ENCODE data around the gene TXNRD1. TPM values are rescaled to one million over a fixed set of nuclear protein-coding genes. Genes with fewer than 3 reads are reported as not detected.
"Not testable (repeated sequence)": the region's sequence is repeated elsewhere in the genome, so short reads cannot be mapped to it uniquely, and the experiment has no call there.

TXNRD1 gene
- polyA plus RNA-seq, 1 donor = 39.2 TPM

DNA sequence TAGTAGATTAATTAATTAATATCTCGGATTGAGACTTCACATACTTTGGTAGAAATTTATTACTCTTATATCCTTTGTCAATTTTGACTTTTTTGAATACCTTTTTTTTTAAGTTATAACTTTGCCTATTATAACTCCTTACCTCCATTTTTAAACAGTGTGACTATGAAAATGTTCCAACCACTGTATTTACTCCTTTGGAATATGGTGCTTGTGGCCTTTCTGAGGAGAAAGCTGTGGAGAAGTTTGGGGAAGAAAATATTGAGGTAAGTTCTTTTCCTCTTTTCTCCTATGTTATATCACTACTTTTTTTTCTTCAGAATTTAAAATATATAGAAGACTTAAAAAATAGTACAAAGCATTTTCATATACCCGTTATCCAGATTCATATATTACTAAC lies 115.8 kb downstream of the TXNRD1 start:
- DNase-seq = no peak

DNA sequence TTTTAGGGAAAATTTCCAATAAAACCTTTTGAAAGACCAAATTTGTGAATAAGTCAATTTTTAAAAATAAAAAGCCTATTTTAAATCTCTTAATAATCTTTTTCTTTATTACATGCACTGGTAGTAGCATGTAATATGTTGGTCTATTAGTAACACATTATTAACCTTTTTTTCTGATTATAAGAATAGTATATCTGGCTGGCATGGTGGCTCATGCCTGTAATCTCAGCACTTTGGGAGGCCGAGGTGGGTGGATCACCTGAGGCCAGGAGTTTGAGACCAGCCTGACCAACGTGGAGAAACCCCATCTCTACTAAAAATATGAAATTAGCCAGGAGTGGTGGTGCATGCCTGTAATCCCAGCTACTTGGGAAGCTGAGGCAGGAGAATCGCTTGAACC lies 116.7 kb downstream of the TXNRD1 start:
- DNase-seq = not testable (repeated sequence)

DNA sequence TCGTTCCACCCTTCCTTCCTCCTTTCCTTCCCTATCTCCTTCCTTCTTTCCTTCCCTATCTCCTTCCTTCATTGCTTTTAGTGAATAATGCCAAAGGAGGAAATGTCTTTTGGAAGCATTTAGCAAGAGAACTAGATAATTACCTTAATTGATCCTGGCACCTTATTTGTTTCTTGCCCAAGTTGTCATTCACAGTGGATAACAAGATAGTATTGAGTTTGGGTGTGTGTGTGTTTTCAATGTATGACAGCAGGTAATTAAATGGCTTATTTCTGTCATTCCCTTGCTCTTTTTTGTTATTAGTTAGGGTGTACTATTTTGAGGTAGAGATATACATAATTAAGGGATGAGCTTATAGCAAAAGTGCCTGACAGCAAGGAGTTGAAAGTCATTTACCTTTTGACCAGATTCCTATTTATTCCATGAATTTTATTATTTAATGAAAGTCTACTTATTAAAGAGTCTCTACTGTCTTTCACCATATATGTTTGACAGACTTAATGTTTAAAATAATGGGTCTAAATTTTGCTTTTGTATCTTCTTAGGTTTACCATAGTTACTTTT lies 118.2 kb downstream of the TXNRD1 start:
- no peak for DNase-seq

DNA sequence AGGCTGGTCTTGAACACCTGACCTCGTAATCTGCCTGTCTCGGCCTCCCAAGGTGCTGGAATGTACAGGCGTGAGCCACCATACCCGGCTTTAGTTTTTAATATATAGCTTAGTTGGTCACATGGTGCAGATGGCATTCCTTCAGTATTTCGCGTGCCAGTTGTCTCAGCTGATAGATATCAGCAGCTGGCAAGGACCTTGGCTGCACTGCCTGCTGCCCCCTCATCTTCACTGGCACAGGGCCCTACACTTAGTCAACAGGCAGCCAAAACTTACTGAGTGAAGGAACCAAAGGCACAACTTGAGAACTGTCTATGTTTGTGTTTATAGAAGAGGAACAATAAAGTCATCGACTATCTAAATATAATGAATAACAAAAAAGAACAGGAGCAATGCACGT lies 119.0 kb downstream of the TXNRD1 start:
- no peak for DNase-seq

DNA sequence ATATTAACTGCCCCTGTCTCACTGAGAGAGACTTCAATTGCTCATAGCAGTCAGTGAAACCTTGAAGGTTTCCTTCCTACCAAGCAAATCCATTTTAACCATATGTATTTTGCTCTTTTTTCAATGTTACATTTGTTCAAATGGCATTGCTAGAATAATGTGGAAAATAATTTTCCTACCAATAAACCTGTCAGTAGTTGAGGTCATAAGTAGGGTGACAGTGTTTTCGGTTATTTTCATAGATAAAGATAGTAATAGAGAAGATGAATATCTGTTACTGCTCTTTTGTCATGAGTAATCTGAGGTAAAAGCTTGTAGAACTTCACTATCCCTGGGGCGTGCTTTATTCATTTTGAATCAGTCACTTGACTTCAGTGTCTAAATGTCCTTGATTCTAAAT lies 120.5 kb downstream of the TXNRD1 start:
- no peak for DNase-seq

DNA sequence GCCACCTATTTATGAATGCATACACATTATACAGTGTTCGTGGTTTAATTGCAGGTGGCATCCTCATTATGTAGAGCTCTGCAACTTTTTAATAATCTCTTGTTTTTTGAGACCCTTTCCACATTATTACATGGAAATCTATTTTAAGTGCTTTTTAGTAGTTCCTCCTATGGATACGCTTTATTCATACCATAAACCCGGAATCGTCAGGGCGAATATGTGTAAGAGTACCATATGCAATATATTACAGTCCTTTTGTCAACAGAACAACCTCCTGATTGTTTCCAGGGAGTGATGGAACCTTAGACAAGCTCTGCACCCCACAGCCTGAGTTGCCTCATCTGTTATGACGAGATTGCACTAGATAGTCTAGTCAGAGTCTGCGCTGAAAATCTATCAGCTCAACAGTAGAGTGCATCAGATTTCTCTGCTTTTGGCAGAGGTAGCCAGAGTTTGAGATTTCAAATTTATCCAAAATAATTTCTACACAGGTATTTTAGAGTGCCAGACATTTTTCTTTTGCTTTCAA lies 121.5 kb downstream of the TXNRD1 start:
- no peak for DNase-seq

DNA sequence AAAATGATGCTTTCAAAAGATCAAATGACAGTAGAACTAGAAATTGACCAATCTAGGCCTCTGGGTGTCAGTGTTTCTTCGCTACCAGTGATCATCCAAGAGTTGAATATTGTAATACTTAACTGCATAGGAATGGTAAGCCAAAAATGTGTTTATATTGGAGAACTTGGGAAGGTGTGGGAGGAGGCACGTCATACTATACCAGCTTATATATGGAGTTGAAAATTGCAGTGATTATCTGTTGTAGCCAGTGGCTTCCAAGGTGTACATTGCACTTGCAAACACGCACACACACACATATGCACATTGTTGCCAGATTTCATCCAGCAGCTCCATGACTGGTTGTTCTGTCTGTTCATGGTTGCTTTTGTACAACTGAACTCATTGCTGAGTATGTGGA lies 124.1 kb downstream of the TXNRD1 start:
- no peak for DNase-seq

DNA sequence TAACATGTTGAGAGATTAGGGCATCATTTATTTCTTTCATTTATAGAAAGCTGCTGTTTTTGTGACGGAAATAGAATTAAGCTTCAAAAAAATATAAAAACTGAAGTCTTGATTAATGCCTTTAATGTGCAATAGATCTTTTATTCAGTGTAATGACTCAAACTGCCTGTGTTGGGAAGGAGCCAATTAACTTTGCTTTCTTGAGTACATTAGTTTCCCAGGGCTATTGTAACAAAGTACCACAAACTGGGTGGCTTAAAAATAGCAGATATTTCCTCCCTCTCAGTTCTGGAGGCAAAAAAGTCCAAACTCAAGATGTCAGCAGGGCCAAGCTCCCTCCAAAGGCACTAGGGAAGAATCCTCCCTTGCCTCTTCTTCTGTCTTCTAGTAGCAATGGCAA lies 124.6 kb downstream of the TXNRD1 start:
- no peak for DNase-seq

DNA sequence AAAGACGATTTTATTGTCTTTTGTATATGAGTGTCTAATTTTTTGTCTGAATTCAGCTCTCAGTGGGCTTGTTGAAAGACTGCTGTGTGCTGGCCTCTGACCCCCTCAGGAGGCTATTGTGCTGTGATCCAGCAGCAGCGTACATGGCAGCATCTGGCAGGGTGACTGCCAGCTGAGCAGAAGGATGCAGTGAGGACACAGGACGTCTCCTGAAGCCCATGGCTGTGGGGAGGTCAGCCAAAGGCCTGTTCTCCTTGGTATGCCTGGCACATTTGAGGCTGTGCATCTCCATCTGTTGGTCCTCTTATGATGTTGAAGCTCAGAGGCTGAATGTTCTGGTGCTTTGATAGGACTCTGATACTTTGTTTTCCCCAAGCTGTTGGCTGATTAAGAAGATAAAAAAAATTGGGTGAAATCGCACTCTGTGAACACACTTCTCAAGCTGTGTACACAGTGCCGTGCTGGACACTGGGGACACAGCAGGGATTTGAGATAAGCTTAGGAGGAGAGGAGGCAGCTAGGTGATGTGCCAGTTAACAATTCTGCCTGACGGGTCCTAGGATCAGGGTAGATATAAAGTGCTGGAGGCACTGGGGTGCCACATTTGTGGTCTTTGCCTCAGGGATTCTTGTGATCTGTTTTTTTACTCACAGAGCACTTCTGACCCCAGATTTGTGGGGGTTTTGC lies 125.5 kb downstream of the TXNRD1 start:
- DNase-seq = no peak

DNA sequence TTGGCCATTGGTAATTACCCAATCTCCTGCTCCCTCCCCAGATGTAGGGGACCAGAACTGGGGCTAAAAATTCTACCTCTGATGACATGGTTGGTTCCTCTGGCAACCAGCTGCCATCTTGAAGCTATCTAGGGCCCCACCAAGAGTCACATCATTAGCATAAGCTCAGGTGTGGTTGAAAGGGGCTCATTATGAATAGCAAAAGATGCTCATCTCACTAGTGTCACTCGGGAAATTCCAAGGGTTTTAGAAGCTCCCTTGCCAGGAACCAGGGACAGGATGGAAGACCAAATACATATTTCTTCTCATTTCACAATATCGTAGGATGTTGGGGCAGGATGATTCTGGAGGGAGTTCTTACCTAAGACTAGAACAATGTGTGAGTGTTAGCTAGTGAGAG lies 126.6 kb downstream of the TXNRD1 start:
- no peak for DNase-seq

DNA sequence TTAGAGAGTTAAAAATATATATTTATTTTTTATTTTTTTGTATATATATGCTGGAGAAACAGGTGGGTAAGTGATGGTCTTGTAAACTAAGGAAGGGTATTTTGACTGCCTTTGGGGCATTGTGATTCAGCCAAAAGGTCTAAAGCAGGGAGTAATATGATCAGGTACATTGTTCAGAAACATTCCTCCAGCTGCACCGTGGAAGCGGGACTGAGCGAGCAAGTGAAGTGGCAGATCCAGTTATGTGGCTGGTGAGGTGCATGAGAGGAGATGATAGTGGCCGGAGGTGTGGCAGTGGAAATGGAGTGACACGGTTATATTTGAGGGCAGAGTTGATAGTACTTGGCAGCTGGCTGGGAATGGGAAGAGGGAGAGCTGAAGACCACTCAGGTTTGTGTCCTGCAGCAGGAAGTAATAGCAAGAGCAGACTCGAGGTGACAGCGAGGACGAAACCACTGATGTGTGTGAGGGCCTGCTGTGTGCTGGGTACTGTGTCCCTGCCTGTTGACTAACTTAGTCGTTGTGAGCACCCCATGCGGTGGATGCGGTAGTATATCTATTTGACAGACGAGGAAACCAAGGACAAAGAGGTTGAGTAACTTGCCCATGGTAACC lies 127.2 kb downstream of the TXNRD1 start:
- DNase-seq = no peak

DNA sequence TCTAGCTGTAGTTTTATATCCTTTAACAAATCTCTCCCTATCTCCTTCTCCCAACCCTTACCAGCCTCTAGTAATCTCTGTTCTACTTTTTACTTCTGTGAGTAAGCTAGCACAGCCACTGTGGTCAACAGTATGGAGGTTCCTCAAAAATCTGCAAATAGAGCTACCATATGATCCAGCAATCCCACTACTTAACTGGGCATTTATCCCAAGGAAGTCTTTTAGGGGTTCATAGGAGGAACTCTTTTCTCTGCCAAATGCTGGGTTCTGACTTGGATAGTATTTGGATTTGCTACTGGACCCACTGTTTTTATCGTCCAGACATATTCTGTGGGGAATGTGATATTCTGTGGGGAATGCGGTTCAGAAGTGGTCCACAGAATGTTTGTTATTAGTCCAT lies 129.1 kb downstream of the TXNRD1 start:
- DNase-seq = no peak

DNA sequence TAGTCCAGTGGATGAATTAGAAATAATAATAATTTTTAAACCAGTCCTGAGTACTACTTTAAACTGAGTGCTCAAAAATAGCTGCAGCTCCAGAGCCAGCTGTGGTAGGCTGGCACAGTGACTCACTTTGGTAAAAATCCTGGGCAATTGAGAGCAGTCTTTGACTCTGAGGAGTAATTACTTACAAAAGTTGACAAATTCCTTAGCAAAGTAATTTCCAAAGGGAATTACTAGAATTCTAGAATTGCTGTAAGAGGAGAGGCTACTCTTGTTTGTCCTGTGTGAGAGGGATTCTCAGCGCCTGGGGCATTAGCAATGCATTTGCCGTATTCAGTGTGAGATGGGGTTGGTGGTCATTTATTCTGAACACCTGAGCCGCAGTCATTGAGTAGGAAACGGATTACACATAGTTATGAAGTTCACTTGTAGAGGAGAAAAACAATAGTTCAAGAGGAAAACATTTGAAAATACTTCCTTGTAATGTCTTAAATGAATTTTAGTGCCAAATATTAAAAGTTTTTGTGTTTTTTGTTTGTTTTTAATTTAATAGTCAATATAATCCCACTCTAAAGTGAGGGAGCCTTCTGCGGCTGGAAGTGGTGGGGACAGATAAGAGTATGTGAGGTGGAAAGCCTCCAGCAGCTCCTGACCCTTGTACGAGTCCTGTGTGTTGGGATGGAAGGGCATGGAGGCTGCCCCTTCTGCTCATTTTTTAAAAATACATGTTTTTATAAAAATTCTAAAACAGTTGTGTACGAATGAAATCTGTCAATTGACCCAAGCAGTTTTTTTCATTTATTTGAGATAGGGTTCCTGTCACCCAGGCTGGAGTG lies 129.9 kb downstream of the TXNRD1 start:
- no peak for DNase-seq

DNA sequence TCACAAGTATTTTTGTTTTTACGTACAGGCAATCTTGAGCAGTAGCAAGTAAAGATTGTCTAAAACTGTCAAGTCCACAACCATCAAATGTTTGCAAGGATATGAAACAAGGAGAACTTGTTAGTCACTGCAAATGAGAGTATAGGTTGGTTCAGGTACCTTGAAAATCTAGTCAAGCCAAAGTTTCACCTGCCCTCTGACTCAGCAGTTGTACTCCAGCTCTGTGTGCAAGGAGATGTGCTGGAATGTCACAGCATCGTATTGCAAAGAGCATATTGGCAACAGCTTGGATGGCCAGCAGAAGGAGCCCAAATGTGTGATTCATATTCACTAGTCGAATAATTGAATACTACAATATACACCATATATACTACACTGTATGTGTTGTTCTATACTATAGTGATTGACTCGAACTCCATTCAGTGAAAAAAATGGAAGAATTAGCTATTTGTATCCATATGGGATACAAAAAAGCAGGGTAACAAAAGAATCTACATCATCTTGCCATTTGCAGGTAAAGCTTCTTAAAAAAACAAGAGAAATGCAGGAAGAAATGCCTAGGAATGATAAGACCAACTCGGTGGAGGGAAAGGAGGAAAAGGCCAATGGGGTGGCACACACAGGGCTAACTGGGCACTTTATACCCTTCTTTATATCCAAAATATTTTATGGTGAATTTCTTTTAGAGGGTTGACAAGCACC lies 131.9 kb downstream of the TXNRD1 start:
- no peak for DNase-seq

DNA sequence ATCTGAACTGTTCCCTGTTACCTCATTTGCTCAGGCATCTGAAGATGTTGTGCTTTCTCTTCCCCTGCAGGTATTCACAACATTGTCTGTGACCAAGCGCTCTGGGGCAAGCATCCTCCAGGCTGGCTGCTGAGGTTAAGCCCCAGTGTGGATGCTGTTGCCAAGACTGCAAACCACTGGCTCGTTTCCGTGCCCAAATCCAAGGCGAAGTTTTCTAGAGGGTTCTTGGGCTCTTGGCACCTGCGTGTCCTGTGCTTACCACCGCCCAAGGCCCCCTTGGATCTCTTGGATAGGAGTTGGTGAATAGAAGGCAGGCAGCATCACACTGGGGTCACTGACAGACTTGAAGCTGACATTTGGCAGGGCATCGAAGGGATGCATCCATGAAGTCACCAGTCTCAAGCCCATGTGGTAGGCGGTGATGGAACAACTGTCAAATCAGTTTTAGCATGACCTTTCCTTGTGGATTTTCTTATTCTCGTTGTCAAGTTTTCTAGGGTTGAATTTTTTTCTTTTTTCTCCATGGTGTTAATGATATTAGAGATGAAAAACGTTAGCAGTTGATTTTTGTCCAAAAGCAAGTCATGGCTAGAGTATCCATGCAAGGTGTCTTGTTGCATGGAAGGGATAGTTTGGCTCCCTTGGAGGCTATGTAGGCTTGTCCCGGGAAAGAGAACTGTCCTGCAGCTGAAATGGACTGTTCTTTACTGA lies 132.9 kb downstream of the TXNRD1 start:
- no peak for DNase-seq

DNA sequence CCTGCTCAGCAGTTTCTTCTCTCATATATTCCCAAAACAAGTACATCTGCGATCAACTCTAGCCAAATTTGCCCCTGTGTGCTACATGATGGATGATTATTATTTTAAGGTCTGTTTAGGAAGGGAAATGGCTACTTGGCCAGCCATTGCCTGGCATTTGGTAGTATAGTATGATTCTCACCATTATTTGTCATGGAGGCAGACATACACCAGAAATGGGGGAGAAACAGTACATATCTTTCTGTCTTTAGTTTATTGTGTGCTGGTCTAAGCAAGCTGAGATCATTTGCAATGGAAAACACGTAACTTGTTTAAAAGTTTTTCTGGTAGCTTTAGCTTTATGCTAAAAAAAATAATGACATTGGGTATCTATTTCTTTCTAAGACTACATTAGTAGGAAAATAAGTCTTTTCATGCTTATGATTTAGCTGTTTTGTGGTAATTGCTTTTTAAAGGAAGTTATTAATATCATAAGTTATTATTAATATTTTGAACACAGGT lies 133.5 kb downstream of the TXNRD1 start:
- no peak for DNase-seq

DNA sequence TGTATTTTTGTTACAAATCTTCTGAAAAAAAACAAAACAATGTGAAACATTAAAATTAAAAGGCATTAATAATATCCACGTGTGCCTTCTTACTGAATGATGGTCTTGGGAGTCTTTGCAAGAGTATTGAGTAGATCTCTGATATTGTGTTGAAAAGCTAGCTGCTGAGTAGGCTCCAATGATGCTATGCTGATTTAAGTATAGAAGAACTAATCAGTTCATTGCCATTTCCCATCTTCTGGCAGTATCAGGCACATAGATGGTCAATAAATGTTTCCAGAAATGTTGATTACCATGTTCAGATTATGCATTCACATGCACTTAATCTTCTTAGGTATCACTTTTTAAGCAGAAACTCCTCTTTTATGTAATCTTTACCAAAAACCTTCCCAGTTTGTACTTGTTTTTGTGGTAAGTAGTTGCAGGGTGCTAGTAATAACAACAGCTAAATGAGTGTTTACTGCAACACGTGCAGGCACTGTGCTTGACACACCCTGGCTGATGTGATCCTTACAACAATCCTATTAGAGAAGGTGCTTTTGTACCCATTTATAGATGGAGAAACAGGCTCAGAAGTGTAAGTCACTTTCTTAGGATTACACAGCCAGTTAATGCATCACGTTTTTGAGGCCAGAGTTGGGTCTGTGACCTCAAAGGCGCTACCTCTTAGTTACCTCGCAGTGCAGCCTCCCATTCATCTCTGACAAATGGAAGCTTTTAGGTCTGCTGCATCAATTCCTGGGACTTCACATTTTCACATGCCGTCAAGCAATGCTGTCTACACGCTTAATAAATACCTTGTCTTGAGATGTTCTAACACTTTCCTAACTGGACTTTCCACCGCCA lies 134.9 kb downstream of the TXNRD1 start:
- no peak for DNase-seq

DNA sequence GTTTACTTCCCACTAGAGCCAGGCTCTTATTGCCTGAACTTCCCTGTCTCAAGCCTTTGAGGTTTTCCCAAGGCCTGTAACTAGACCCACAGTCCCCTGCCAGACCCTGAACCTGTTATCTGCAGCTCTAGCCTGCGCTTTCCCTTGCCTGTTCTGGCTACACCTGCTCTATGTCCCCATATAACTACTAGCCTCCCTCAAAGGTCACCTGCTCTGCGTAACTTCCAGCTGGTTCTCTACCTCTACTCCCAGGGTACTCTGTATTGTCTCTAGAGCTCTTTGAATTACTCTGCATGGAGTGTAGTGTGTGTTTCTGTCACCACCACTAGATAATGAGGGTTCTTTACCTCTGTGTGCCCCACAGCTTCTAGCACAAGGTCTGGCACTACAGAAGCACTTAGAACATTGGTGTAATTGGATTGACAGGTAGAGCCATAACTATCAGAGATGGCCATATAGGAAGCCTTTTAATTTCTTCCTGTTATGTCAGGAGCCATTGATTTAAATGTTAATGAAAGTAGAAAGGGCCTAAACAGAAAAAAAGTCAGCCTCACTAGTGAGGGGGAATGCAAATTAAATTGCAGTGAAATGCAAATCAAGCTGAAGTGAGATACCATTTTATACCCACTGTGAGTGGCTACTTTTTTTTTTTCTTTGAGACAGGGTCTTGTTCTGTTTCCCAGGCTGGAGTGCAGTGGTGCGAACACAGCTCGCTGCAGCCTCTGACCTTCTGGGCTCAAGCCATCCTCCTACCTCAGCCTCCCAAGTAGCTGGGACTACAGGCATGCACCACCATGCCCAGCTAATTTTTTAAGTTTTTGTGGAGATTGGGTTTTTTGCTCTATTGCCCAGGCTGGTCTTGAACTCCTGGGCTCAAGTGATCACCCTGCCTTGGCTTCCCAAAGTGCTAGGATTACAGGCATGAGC lies 135.7 kb downstream of the TXNRD1 start:
- no peak for DNase-seq

DNA sequence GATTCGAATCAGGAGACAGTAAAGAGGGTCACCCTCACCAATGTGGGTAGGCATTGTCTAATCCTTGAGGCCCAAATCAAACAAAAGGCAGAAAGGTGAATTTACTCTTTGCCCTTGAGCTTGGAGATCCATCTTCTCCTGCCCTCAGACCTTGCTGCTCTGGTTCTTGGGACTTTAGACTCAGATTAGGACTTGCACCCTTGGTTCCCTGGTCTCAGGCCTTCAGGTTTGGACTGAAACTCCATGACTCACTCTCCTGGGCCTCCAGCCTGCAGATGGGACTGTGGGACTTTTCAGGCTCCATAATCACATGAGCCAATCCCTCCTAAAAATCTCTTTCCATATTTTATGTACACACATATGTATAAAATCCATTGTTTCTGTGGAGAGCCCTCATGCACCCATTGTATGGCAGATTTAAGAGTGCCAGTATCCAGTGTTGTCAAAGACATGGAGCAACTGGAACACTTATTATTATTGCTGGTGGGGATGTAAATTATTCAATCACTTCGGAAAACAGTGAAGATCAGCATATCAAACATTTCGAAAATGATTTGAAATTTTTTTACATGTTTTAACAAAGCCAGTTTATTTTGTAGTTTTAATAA lies 136.6 kb downstream of the TXNRD1 start:
- DNase-seq = no peak
